Left ventricle myocardium superior (tissue), 1 donor: ENCODE data around the gene DENND1A. TPM values are rescaled to one million over a fixed set of nuclear protein-coding genes. Genes with fewer than 3 reads are reported as not detected.
A peak's percentile ranks its signal among the peaks of the same experiment; 100 is the strongest.

ENCODE experiments used
- ATAC-seq: fragments of 200-7000 bp; cut with Tn5 transposase; one replicate; pipeline ENCODE4 v1.9.1; 2020; ENCODE audit warnings: mild to moderate bottlenecking, moderate library complexity
- DNase-seq: peaks from one replicate; pipeline ENCODE4 v3.0.0-alpha.2; 2020
- intact Hi-C: fragments of 100-400 bp; cut with micrococcal nuclease; formaldehyde crosslinking; loops from one replicate; pipeline ENCODE4 v1.11.0; 2022
- total RNA-seq: library from RNA; stranded (reverse); fragmentation: NEBNext Ultra II Directional; extraction: Animal tissue kit (Norgen Biotek cat#: 25700); gene quantifications from one replicate; pipeline ENCODE4 v1.2.1, GENCODE V29; 2021
- donor health status: DM: no; HTN: yes; CAD: no; lungs with severe emphysema.

The DENND1A gene
- total RNA-seq, 1 donor from 2014 or later, result 12.9 TPM

- DNase-seq (no peak), ATAC-seq (no peak)
- intact Hi-C loops, result no loop called here
These were observed 212.2 kb downstream of the DENND1A start for GRCh38 chr9:123717581-123718175.

- intact Hi-C loops, result no loop called here
- ATAC-seq, result no peak
- no peak for DNase-seq
These were observed 213.5 kb downstream of the DENND1A start for GRCh38 chr9:123716339-123716945.

- intact Hi-C loops, result no loop called here
- ATAC-seq, result no peak
- no peak for DNase-seq
These were observed 214.7 kb downstream of the DENND1A start for GRCh38 chr9:123715258-123715657.

GRCh38 chr9:123713282-123713681 is 216.6 kb downstream of the DENND1A start:
- DNase-seq (no peak), ATAC-seq (no peak)
- intact Hi-C loops, result no loop called here

- ATAC-seq, result no peak
- no peak for DNase-seq
- intact Hi-C loops, result no loop called here
These were observed 217.5 kb downstream of the DENND1A start for GRCh38 chr9:123712399-123712798.

GRCh38 chr9:123710299-123710698 is 219.6 kb downstream of the DENND1A start:
- ATAC-seq (no peak), DNase-seq (no peak)
- intact Hi-C loops, result no loop called here

- intact Hi-C loops, result no loop called here
- DNase-seq (no peak), ATAC-seq (no peak)
These were observed 227.4 kb downstream of the DENND1A start for GRCh38 chr9:123702483-123702882.

- DNase-seq (no peak), ATAC-seq (no peak)
- intact Hi-C loops, result no loop called here
These were observed 232.2 kb downstream of the DENND1A start for GRCh38 chr9:123697686-123698085.

- DNase-seq (no peak), ATAC-seq (no peak)
- intact Hi-C loops, result no loop called here
These were observed 233.4 kb downstream of the DENND1A start for GRCh38 chr9:123696476-123696875.

- intact Hi-C loops, result no loop called here
- no peak for ATAC-seq
- DNase-seq, result no peak
These were observed 234.5 kb downstream of the DENND1A start for GRCh38 chr9:123695386-123695785.

- intact Hi-C loops, result no loop called here
- no peak for ATAC-seq
These were observed 238.1 kb downstream of the DENND1A start for GRCh38 chr9:123691765-123692303.

GRCh38 chr9:123689701-123690428 is 240.1 kb downstream of the DENND1A start:
- intact Hi-C loops, result no loop called here
- DNase-seq (no peak), ATAC-seq (peak; percentile 61)

More at GRCh38 chr9:123691765-123692303, 238.1 kb downstream of the DENND1A start:
- DNase-seq, result no peak

- intact Hi-C loops, result no loop called here
- peak; percentile 32 for ATAC-seq
- no peak for DNase-seq
These were observed 242.6 kb downstream of the DENND1A start for GRCh38 chr9:123687246-123687751.

GRCh38 chr9:123686829-123687192 is 243.1 kb downstream of the DENND1A start:
- intact Hi-C loops, result no loop called here
- DNase-seq, result no peak

GRCh38 chr9:123686131-123686828 is 243.6 kb downstream of the DENND1A start:
- intact Hi-C loops, result no loop called here
- peak; percentile 83 for ATAC-seq
- no peak for DNase-seq

More at GRCh38 chr9:123686829-123687192, 243.1 kb downstream of the DENND1A start:
- no peak for ATAC-seq

- ATAC-seq (no peak), DNase-seq (no peak)
- intact Hi-C loops, result no loop called here
These were observed 244.3 kb downstream of the DENND1A start for GRCh38 chr9:123685489-123686083.

- intact Hi-C loops, result no loop called here
- ATAC-seq (no peak), DNase-seq (no peak)
These were observed 245.4 kb downstream of the DENND1A start for GRCh38 chr9:123684393-123685149.

- intact Hi-C loops, result no loop called here
- no peak for DNase-seq
- no peak for ATAC-seq
These were observed 247.2 kb downstream of the DENND1A start for GRCh38 chr9:123682746-123683145.
